Spinal cord (tissue), 10 donors: ENCODE measurements around the gene VIPAS39. TPM values are rescaled to one million over a fixed set of nuclear protein-coding genes. Genes with fewer than 3 reads are reported as not detected.

ENCODE experiments used
- DNase-seq, 6 donors: peaks; one replicate each; pipeline versions ENCODE4 v3.0.0 to v3.0.0-alpha.2; 2013 to 2015; ENCODE audit warnings: low spot score in 6 of 6, low read depth in 4 of 6
- H3K27ac ChIP-seq: one replicate; pipeline ENCODE4 v1.5.1; 2013; ENCODE audit warnings: low read depth, low read length, control low read depth
- H3K27me3 ChIP-seq: one replicate; pipeline ENCODE4 v1.6.1; 2013; ENCODE audit warnings: low read length; ENCODE audit not compliant: control insufficient read depth, insufficient read depth
- H3K36me3 ChIP-seq: one replicate; pipeline ENCODE4 v1.6.1; 2013; ENCODE audit warnings: low read length; ENCODE audit not compliant: control insufficient read depth, insufficient read depth
- H3K4me1 ChIP-seq: one replicate; pipeline ENCODE4 v1.6.1; 2013; ENCODE audit warnings: low read length; ENCODE audit not compliant: control insufficient read depth, insufficient read depth
- H3K4me3 ChIP-seq: one replicate; pipeline ENCODE4 v1.5.1; 2013; ENCODE audit warnings: low read depth, low read length, control low read depth
- H3K9me3 ChIP-seq: one replicate; pipeline ENCODE4 v1.6.1; 2013; ENCODE audit warnings: low read length; ENCODE audit not compliant: control insufficient read depth, insufficient read depth
- WGBS: methylation state at CpG from one replicate; pipeline ENCODE4 v1.1.5; 2013; ENCODE audit warnings: missing lambda C conversion rate; ENCODE audit not compliant: insufficient coverage; 5-methylcytosine and 5-hydroxymethylcytosine counted together
- polyA plus RNA-seq, 2 donors: library from polyadenylated mRNA; unstranded; fragments of 120-200 nt; gene quantifications; one replicate each; pipeline ENCODE4 v1.2.1, GENCODE V29; 2013; ENCODE audit not compliant: insufficient read length in 2 of 2
- total RNA-seq, 2 donors: library from RNA; depleted of rRNA in 1 of 2; stranded (reverse); fragments of 120-200 nt in 1 of 2; fragments of >200 nt in 1 of 2; gene quantifications; one replicate each; pipeline versions ENCODE4 v1.2.3 to v1.2.4, GENCODE V29; 2013 to 2014
- donor health status: healthy.

The VIPAS39 gene
- total and polyA plus RNA-seq, 4 donors = 21.9 to 31.4 (median 26.4) TPM

DNA sequence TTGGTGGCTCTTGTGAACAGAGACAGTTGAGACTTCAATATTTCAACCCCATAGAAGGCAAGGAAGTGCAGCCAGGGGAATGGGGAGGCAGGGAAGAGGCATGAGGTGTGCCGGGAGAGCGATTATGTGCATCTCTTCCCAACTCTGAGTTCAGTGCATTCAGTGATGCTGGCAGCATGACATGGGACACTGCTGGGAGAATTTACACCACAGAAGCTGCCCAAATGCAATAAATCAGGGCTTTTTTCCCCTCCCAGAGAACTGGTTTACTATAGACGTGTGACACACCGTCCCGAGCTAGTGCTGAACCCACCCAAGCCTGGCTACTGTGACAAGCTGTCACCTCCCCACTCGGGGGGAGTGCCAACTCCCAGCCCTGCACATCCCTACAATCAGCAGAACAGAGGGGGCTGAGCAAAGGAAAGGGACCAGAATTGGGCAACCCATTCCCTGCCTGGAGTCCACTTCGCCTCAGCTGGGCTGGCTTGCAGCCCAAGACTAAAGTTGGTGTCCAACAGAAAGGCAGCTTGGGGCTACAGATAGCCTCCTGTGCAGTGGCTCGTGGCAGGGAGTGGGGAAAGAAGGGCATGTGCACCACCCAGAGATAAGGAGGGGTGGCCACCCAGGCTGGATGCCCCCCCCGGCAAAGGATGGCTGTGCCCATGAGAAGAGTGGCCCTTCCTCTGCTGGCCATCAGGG lies 17.2 kb upstream of the VIPAS39 start:
- Histone ChIP-seq H3K36me3 (peaks cover 13% of the 10 kb centered on the region), H3K9me3 (no peaks in the 10 kb centered on the region), H3K27me3 (no peaks in the 10 kb centered on the region), H3K27ac (no peak overlapping the region), H3K4me3 (no peak overlapping the region), H3K4me1 (peaks cover 15% of the 10 kb centered on the region)
- 37% methylated on average over 7 of the region's 9 CpGs for WGBS
- DNase-seq = peak in 1 of 6 donors; percentile 37

DNA sequence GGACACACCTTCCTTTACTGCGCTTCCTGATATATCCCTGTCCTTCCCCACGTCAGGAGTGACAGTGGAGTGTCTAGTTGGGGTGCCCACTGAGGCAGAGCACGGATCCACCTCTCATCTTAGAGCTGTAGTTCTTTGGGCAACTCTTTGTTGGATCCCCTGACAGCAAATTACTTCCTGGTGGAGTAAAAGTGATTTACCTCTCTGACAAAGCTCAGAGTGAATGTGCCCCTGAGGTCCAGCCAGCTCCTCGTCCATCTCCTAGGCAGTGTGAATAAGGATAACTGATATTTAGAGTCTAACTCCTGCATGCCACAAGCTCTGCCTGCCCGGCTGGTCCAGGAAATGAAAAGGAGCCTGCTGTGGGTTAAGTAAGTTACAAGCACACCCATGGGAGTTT lies 16.5 kb upstream of the VIPAS39 start:
- WGBS = 40% methylated on average over 4 of the region's 5 CpGs
- Histone ChIP-seq H3K4me1 (peaks cover 15% of the 10 kb centered on the region), H3K9me3 (no peaks in the 10 kb centered on the region), H3K27ac (no peak overlapping the region), H3K4me3 (no peak overlapping the region), H3K36me3 (peaks cover 18% of the 10 kb centered on the region), H3K27me3 (no peaks in the 10 kb centered on the region)
- DNase-seq = no peak

DNA sequence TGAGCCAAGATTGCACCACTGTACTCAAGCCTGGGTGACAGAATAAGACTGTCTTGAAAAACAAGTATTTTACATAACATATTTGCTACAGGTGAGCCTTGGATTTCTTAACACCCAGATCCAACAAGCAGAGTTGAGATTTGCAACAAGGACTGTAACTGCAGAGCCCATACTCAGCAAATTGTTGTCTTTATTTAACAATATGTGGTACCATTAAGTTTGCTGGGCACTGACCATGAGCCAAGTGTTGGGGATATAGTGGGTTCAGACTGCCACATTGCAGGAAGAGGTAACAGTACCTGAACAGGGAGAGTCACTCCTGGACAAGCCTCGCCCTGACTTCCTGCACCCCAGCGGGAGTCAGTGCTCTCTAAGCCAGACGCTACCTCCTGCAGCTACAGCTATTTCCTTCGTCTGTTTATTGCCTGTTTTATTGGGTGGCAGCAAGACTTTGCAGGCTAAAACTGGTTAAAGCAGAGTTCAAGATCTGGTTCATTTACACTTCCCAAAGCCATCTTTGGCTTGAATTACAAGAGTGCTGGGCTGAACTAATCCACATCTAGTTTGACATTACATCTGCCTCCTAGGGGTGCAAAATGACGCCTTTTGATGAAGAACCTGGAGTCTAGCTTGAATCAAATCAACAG lies 12.9 kb upstream of the VIPAS39 start:
- H3K36me3 ChIP-seq = peaks cover 34% of the 10 kb centered on the region
- H3K27me3 ChIP-seq = no peaks in the 10 kb centered on the region
- H3K9me3 ChIP-seq = no peaks in the 10 kb centered on the region
- H3K27ac ChIP-seq = no peak overlapping the region
- no peak for DNase-seq
- 62% methylated on average over 4 of the region's 5 CpGs for WGBS
- peaks cover 15% of the 10 kb centered on the region for H3K4me1 ChIP-seq
- H3K4me3 ChIP-seq = no peak overlapping the region

DNA sequence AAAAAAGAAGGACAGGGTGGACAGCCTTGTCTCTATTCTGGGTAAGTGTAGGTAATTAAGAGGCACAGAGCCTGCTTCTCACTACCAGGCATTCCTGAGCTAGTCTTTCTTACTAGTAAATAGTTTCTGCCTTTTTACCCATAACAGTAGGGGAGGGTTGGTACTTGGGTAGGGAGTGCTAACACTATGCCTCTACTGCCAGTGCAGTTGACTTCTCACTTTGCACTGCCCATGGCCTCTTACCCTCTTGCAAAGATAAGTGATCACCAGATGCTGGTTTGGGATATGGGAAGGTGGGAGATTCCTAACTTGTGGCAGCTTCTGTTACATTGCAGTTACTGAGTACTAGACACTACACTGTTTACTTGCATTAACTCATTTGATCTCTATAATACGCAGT lies 12.1 kb upstream of the VIPAS39 start:
- H3K27me3 ChIP-seq = no peaks in the 10 kb centered on the region
- H3K9me3 ChIP-seq = no peaks in the 10 kb centered on the region
- H3K36me3 ChIP-seq = peaks cover 35% of the 10 kb centered on the region
- no peak for DNase-seq
- no peak overlapping the region for H3K4me3 ChIP-seq
- no peak overlapping the region for H3K27ac ChIP-seq
- peaks cover 7% of the 10 kb centered on the region for H3K4me1 ChIP-seq
- WGBS = no CpG with 5 or more reads among the region's 1 CpG

DNA sequence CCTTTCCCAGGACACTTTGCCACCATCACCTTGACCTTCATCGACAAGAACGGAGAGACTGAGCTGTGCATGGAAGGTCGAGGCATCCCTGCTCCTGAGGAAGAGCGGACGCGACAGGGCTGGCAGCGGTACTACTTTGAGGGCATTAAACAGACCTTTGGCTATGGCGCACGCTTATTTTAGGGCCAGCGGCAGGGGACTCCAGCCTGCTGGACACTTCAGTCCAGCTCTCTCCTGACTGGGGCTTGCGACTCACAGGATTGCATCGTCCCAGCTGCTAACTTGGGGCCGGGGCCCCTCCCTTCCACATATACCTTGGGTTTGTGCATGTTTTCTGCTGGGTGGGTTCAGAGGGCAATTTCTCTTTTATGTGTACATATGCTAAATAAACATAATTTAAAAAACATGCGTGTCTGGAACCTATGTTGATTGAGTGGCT lies 11.7 kb upstream of the VIPAS39 start:
- 86% methylated on average over 10 of the region's 14 CpGs for WGBS
- peaks cover 39% of the 10 kb centered on the region for H3K36me3 ChIP-seq
- no peaks in the 10 kb centered on the region for H3K27me3 ChIP-seq
- H3K4me1 ChIP-seq = peaks cover 3% of the 10 kb centered on the region
- H3K4me3 ChIP-seq = no peak overlapping the region
- H3K27ac ChIP-seq = no peak overlapping the region
- DNase-seq = no peak
- H3K9me3 ChIP-seq = no peaks in the 10 kb centered on the region

DNA sequence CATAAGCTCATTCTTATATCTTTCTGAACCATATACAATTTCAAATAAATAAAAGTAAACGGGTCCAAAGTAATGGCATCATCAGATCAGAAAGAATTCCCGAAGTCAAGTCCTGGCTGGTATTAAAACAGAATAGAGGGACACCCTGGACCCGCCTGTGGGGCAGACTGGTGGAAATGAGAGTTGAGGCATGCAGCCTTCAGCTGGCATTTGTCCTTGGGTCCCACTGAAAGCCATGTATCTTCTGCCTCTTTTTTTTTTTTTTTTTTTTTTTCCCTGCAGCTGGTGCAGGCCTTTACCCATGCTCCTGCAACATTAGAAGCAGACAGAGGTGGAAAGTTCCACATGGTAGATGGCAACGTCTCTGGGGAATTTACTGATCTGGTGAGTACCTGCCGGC lies 10.4 kb upstream of the VIPAS39 start:
- Histone ChIP-seq H3K9me3 (no peaks in the 10 kb centered on the region), H3K27ac (no peak overlapping the region), H3K4me1 (no peaks in the 10 kb centered on the region), H3K36me3 (peaks cover 51% of the 10 kb centered on the region), H3K27me3 (no peaks in the 10 kb centered on the region), H3K4me3 (no peak overlapping the region)
- no peak for DNase-seq
- WGBS = no CpG with 5 or more reads among the region's 5 CpGs

DNA sequence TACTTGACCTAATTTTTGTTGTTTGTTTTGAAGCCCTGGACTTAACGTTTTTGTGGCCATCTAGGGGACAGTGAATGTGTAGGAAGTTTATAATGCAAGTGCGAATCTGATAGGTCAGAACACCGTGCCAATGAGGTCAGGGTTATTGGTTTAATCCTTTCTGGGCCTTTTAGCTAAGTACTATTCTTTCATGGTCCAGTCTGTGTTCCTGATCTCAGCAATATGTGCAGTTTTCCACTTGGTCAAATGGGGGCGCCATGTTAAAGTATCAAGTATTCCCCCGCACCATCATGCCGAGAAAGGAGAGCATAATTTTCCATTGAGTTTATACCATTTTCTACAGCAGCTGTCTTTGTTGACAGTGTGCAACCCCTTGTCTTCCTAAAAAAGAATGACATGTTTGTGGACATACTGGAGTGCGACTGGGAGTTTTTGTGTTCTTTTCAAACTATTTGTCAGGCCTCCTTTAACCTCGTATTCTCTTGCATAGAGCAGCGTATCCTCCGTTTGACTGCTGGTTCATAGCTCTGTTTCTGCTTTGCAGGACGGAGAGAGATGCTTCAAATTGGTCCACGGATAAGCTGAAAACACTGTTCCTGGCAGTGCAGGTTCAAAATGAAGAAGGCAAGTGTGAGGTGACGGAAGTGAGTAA lies 1.8 kb upstream of the VIPAS39 start:
- no peaks in the 10 kb centered on the region for H3K27me3 ChIP-seq
- no peaks in the 10 kb centered on the region for H3K4me1 ChIP-seq
- H3K9me3 ChIP-seq = no peaks in the 10 kb centered on the region
- peaks cover 40% of the 10 kb centered on the region for H3K36me3 ChIP-seq
- peak in 2 of 6 donors; percentile 76 to 77 for DNase-seq
- WGBS = 44% methylated on average over 5 of the region's 13 CpGs
- peak overlapping the region; percentile 85 for H3K4me3 ChIP-seq
- no peak overlapping the region for H3K27ac ChIP-seq

DNA sequence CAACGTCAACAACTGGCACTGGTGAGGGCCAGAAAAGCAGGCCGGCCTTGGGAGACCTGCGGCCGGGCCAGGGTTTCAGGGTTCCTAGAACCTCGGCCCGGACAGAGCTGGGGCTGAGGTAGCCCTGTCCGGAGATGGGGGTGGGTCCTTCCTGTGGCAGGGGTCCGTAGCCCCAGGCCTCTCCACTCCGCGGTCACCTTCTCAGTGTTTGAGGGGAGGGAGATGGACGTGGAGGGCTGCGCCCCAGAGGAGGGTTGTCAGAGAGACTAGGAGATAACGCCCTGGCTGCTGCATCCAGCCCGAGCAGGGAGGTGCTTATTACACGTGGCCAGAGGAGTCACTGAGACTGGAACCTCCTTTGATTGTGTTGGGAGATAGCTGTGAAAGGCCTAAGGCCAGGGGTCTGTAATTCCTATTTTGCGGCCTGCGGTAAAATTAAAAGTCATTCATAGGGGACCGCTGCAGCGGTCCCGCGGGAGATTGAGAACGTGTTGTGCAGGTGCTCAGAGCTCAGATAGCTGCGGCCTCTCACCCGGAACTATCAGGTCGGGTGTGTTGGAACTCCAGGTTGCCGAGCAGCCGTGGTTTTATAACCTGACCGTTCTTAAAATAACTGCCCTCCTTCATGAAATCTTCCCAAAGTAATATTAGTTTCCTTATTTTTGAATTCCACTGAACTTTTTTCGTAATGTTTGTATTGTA lies 999 bp upstream of the VIPAS39 start:
- 0% methylated on average over 25 of the region's 29 CpGs for WGBS
- H3K27me3 ChIP-seq = no peaks in the 10 kb centered on the region
- H3K9me3 ChIP-seq = no peaks in the 10 kb centered on the region
- H3K4me1 ChIP-seq = no peaks in the 10 kb centered on the region
- peak in 1 of 6 donors; percentile 32 for DNase-seq
- H3K36me3 ChIP-seq = peaks cover 34% of the 10 kb centered on the region
- H3K4me3 ChIP-seq = peak overlapping the region; percentile 85
- H3K27ac ChIP-seq = peak overlapping the region; percentile 98

DNA sequence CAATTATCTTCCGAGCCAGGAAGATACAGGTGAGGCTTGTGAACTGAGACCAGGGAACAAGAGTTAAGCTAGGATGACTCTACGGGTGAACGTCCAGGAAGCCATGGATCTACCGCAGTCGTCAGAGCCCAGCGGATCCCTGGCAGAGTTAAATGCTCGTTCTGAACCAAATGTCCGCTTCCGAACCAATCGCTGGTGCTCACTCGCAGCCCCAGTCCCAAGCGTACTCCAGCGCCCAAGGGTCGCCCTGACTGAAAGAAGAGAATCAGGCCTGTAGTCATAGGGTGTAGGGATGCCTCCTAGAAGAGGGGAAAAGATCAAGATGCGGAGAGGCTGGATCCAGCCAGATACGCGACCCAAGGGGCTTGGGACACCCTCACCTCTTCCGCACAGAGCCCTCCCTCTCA lies 283 bp downstream of the VIPAS39 start:
- under 1% methylated on average over 17 of the region's 18 CpGs for WGBS
- H3K27me3 ChIP-seq = no peaks in the 10 kb centered on the region
- H3K4me3 ChIP-seq = peak overlapping the region; percentile 85
- no peak for DNase-seq
- peak overlapping the region; percentile 98 for H3K27ac ChIP-seq
- no peaks in the 10 kb centered on the region for H3K9me3 ChIP-seq
- H3K36me3 ChIP-seq = peaks cover 29% of the 10 kb centered on the region
- no peaks in the 10 kb centered on the region for H3K4me1 ChIP-seq
